K562 treated with DMSO at 1 percent for 12 hours (cell line): Measurements from ENCODE around the gene PLEKHF1. TPM values are rescaled to one million over a fixed set of nuclear protein-coding genes. Genes with fewer than 3 reads are reported as not detected.

Experiments
- total RNA-seq: library from RNA; unstranded; fragments of 300-600 nt; gene quantifications from 2 replicates; pipeline ENCODE4 v1.2.3, GENCODE V29; 2022; ENCODE audit not compliant: insufficient read depth

Gene PLEKHF1
- 43.1 and 57.9 TPM in 2 replicates for total RNA-seq

GRCh38 chr19:29665215-29665825 is at the start of gene PLEKHF1:
TSS of gene PLEKHF1 (plus strand) at chr19:29665461. CDS start at chr19:29673840, 8,379 bp downstream.

GRCh38 chr19:29714953-29715700 is 49.9 kb downstream of the PLEKHF1 start, which contains the start of gene C19orf12:
TSS of gene C19orf12 (minus strand) at chr19:29715261. CDS start at chr19:29708413, 6,848 bp downstream.

Other genes with a start within 250 kb of the PLEKHF1 start
- not detected in 2 replicates for gene VSTM2B, start 139.5 kb upstream of the PLEKHF1 start, total RNA-seq
- gene POP4, start 59.2 kb upstream of the PLEKHF1 start, total RNA-seq: 81.7 and 94.5 TPM in 2 replicates
- 13.5 and 24.9 TPM in 2 replicates for gene C19orf12, start 49.8 kb downstream of the PLEKHF1 start, total RNA-seq
- gene CCNE1, start 146.5 kb downstream of the PLEKHF1 start, total RNA-seq: 11.8 and 17.1 TPM in 2 replicates